ENCODE results near the gene ZGLP1. TPM values are rescaled to one million over a fixed set of nuclear protein-coding genes. Genes with fewer than 3 reads are reported as not detected.

Gene ZGLP1
- total and polyA plus RNA-seq, 7 donors: 0.59 to 2.9 (median 0.85) TPM; not detected in 1

GRCh38 chr19:10295305-10295846 is 14.2 kb downstream of the ZGLP1 start:
- H3K4me3 ChIP-seq: peak overlapping the region; percentile 28
- no peak for DNase-seq
- ATAC-seq: no peak
- H3K4me1 ChIP-seq: peaks cover 23% of the 10 kb centered on the region
- TF ChIP-seq CTCF (IDR thresholded peaks at IDR 0.05): no peak
- no peak overlapping the region for H3K27ac ChIP-seq
- 0 to 2% (median 1%) methylated on average over 48 of the region's 48 CpGs for WGBS, 3 donors
- no peaks in the 10 kb centered on the region for H3K36me3 ChIP-seq (ENCODE audit: insufficient read depth in 1 of 2, low read depth in 1 of 2)
- no peaks in the 10 kb centered on the region for H3K9me3 ChIP-seq
- peaks cover 0 to 73% (median 48%) of the 10 kb centered on the region in 3 donors for H3K27me3 ChIP-seq (ENCODE audit: insufficient read depth in 3 of 3, low read length in 2 of 3)
- intact Hi-C loops (cut with DNase I): no loop called here

GRCh38 chr19:10294368-10294697 is 15.3 kb downstream of the ZGLP1 start:
- H3K4me3 ChIP-seq: no peak overlapping the region
- no peak overlapping the region for H3K27ac ChIP-seq
- no peak for DNase-seq
- 2 to 5% (median 3%) methylated on average over 25 of the region's 25 CpGs for WGBS, 3 donors
- H3K36me3 ChIP-seq (ENCODE audit: insufficient read depth in 1 of 2, low read depth in 1 of 2): no peaks in the 10 kb centered on the region
- no peak for ATAC-seq
- intact Hi-C loops (cut with DNase I): no loop called here
- H3K27me3 ChIP-seq (ENCODE audit: insufficient read depth in 3 of 3, low read length in 2 of 3): peaks cover 0 to 84% (median 53%) of the 10 kb centered on the region in 3 donors
- H3K9me3 ChIP-seq: no peaks in the 10 kb centered on the region
- H3K4me1 ChIP-seq: peaks cover 32% of the 10 kb centered on the region
- TF ChIP-seq CTCF (IDR thresholded peaks at IDR 0.05): no peak

GRCh38 chr19:10293637-10294367 is 15.8 kb downstream of the ZGLP1 start:
- H3K27me3 ChIP-seq (ENCODE audit: insufficient read depth in 3 of 3, low read length in 2 of 3): peaks cover 0 to 89% (median 57%) of the 10 kb centered on the region in 3 donors
- intact Hi-C loops (cut with DNase I): no loop called here
- ATAC-seq (no peak), DNase-seq (no peak)
- H3K36me3 ChIP-seq (ENCODE audit: insufficient read depth in 1 of 2, low read depth in 1 of 2): no peaks in the 10 kb centered on the region
- no peaks in the 10 kb centered on the region for H3K9me3 ChIP-seq
- H3K4me3 ChIP-seq: no peak overlapping the region
- H3K4me1 ChIP-seq: peaks cover 37% of the 10 kb centered on the region
- H3K27ac ChIP-seq: no peak overlapping the region
- WGBS, 3 donors: 8 to 10% (median 10%) methylated on average over 48 to 49 of the region's 49 CpGs
- no peak for TF ChIP-seq CTCF (IDR thresholded peaks at IDR 0.05)

- H3K4me1 ChIP-seq: peaks cover 43% of the 10 kb centered on the region
- DNase-seq (peak in 1 of 2 donors; percentile 53), ATAC-seq (no peak)
- 10 to 12% (median 11%) methylated on average over 56 of the region's 56 CpGs for WGBS, 3 donors
- peaks cover 0 to 97% (median 61%) of the 10 kb centered on the region in 3 donors for H3K27me3 ChIP-seq (ENCODE audit: insufficient read depth in 3 of 3, low read length in 2 of 3)
- H3K36me3 ChIP-seq (ENCODE audit: insufficient read depth in 1 of 2, low read depth in 1 of 2): no peaks in the 10 kb centered on the region
- H3K27ac ChIP-seq: no peak overlapping the region
- intact Hi-C loops (cut with DNase I): no loop called here
- no peak for TF ChIP-seq CTCF (IDR thresholded peaks at IDR 0.05)
- H3K4me3 ChIP-seq: peak overlapping the region; percentile 64
- no peaks in the 10 kb centered on the region for H3K9me3 ChIP-seq
These were observed 16.6 kb downstream of the ZGLP1 start for GRCh38 chr19:10292789-10293636.

All from psoas muscle (tissue), 8 donors.